K562 (cell line): ENCODE results near the gene CCDC82. TPM values are rescaled to one million over a fixed set of nuclear protein-coding genes. Genes with fewer than 3 reads are reported as not detected.

Experiments used
- DACH1 ChIP-seq: fragments of 450-650 bp; IDR thresholded peaks from 2 replicates; pipeline ENCODE4 v1.6.1; 2018; ENCODE audit not compliant: partially characterized antibody
- ETS2 ChIP-seq: IDR thresholded peaks from 2 replicates; pipeline ENCODE4 v1.6.1; 2016; ENCODE audit warnings: borderline replicate concordance, missing genetic modification characterization, mild to moderate bottlenecking, moderate library complexity, missing compliant biosample characterization; ENCODE audit not compliant: poor library complexity, severe bottlenecking
- HDAC6 ChIP-seq: IDR thresholded peaks from 2 replicates; pipeline ENCODE4 v1.6.1; 2012; ENCODE audit warnings: low read depth, mild to moderate bottlenecking, control low read depth, inconsistent platforms, low read length, moderate library complexity
- MAFK ChIP-seq: IDR thresholded peaks from 2 replicates; pipeline ENCODE4 v1.6.1; 2011; ENCODE audit warnings: low read length, improper control_type of control experiment
- MECOM ChIP-seq: fragments of 250-450 bp; sonication (Bioruptor Pico); IDR thresholded peaks from 2 replicates; pipeline ENCODE4 v1.8.0; 2022; ENCODE audit warnings: inconsistent platforms
- MEIS2 ChIP-seq: fragments of 450-650 bp; IDR thresholded peaks from 2 replicates; pipeline ENCODE4 v1.6.1; 2014; ENCODE audit warnings: mild to moderate bottlenecking; ENCODE audit not compliant: partially characterized antibody
- POLR2AphosphoS5 ChIP-seq: IDR thresholded peaks from 2 replicates; pipeline ENCODE4 v1.6.1; 2011; ENCODE audit warnings: mild to moderate bottlenecking, low read depth, low read length, moderate library complexity; ENCODE audit not compliant: control insufficient read depth, insufficient read depth
- PTRF ChIP-seq: fragments of 450-650 bp; IDR thresholded peaks from 2 replicates; pipeline ENCODE4 v1.6.1; 2016; ENCODE audit warnings: mild to moderate bottlenecking, missing genetic modification characterization, missing compliant biosample characterization
- STAT5A ChIP-seq: IDR thresholded peaks from 2 replicates; pipeline ENCODE4 v1.6.1; 2012; ENCODE audit warnings: low read length, inconsistent platforms, borderline replicate concordance
- TFAM ChIP-seq: fragments of 250-450 bp; sonication (Bioruptor Pico); conservative IDR thresholded peaks from 2 replicates; pipeline ENCODE4 v1.5.0; 2021; ENCODE audit warnings: mild to moderate bottlenecking, moderate library complexity
- TGIF2 ChIP-seq: sonication (generic); formaldehyde crosslinking; IDR thresholded peaks from 2 replicates; pipeline ENCODE4 v1.8.1; 2022; ENCODE audit warnings: mild to moderate bottlenecking, missing genetic modification reagents, moderate library complexity
- ZKSCAN8 ChIP-seq: fragments of 200-800 bp; sonication (Bioruptor generic); IDR thresholded peaks from 2 replicates; pipeline ENCODE4 v1.6.1; 2016; ENCODE audit warnings: missing genetic modification characterization, missing compliant biosample characterization
- ZNF668 ChIP-seq: fragments of 250-450 bp; sonication (Bioruptor Pico); IDR thresholded peaks from 2 replicates; pipeline ENCODE4 v1.8.0; 2022; ENCODE audit warnings: mild to moderate bottlenecking, inconsistent platforms
- ZSCAN32 ChIP-seq: fragments of 450-650 bp; formaldehyde crosslinking; IDR thresholded peaks from 2 replicates; pipeline ENCODE4 v1.4.0; 2020; ENCODE audit warnings: mild to moderate bottlenecking, moderate library complexity
- polyA plus RNA-seq, 8 experiments: library from polyadenylated mRNA; depleted of rRNA in 4 of 8; stranded (reverse) in 5 of 8; unstranded in 3 of 8; fragments of >200 nt; fragmentation: Nextera tagmentation in 2 of 8; fragmentation: Illumina TruSeq in 1 of 8; extraction: Ambion mirVana in 2 of 8; extraction: Trizol in 1 of 8; gene quantifications; 2 replicates each; pipeline versions ENCODE4 v1.2.1 to v1.2.3, GENCODE V29; 2011 to 2014; ENCODE audit warnings: inconsistent platforms in 1 of 8, missing spikeins in 1 of 8
- total RNA-seq, 7 experiments: library from RNA; depleted of rRNA in 6 of 7; stranded (reverse); fragments of >200 nt in 6 of 7; fragmentation: Illumina TruSeq in 2 of 7; extraction: Trizol in 2 of 7; gene quantifications; 2 replicates each; pipeline versions ENCODE4 v1.2.1 to v1.2.3, GENCODE V29; 2011 to 2021; ENCODE audit warnings: low replicate concordance in 1 of 7
- TF ChIP-seq, protein P1 (sequence below): fragments of 250-450 bp; sonication (Bioruptor Pico); IDR thresholded peaks from 2 replicates; pipeline ENCODE4 v1.8.0; 2021; ENCODE audit warnings: borderline replicate concordance, mild to moderate bottlenecking, moderate library complexity; ENCODE audit not compliant: poor library complexity, severe bottlenecking
- TF ChIP-seq, protein P2 (sequence below): sonication (generic); formaldehyde crosslinking; IDR thresholded peaks from 2 replicates; pipeline ENCODE4 v1.8.0; 2022; ENCODE audit warnings: mild to moderate bottlenecking, missing genetic modification reagents, borderline replicate concordance
- TF ChIP-seq, protein P3 (sequence below), 2 experiments: fragments of 450-650 bp; IDR thresholded peaks; 2 replicates each; pipeline ENCODE4 v1.6.1; 2016
- TF ChIP-seq, protein P4 (sequence below): fragments of 450-650 bp; IDR thresholded peaks from 2 replicates; pipeline ENCODE4 v1.6.1; 2017; ENCODE audit warnings: antibody characterized with exemption
- TF ChIP-seq, protein P5 (sequence below), 3 experiments: IDR thresholded peaks in 2 of 3; conservative IDR thresholded peaks in 1 of 3; 2 replicates each; pipeline ENCODE4 v1.5.1; 2011 to 2012; ENCODE audit warnings: low read length in 3 of 3, mild to moderate bottlenecking in 3 of 3, control low read depth in 2 of 3, improper control_type of control experiment in 1 of 3, inconsistent platforms in 1 of 3, low read depth in 1 of 3, mixed read lengths in 1 of 3, moderate library complexity in 1 of 3; ENCODE audit not compliant: insufficient read depth in 2 of 3

CCDC82 gene
- total and polyA plus RNA-seq, 9 of the 15 experiments (the other 6 are each of a cell fraction or from before 2014, with no cell fraction given) = 12.5 to 51.3 (median 24.5) TPM

DNA sequence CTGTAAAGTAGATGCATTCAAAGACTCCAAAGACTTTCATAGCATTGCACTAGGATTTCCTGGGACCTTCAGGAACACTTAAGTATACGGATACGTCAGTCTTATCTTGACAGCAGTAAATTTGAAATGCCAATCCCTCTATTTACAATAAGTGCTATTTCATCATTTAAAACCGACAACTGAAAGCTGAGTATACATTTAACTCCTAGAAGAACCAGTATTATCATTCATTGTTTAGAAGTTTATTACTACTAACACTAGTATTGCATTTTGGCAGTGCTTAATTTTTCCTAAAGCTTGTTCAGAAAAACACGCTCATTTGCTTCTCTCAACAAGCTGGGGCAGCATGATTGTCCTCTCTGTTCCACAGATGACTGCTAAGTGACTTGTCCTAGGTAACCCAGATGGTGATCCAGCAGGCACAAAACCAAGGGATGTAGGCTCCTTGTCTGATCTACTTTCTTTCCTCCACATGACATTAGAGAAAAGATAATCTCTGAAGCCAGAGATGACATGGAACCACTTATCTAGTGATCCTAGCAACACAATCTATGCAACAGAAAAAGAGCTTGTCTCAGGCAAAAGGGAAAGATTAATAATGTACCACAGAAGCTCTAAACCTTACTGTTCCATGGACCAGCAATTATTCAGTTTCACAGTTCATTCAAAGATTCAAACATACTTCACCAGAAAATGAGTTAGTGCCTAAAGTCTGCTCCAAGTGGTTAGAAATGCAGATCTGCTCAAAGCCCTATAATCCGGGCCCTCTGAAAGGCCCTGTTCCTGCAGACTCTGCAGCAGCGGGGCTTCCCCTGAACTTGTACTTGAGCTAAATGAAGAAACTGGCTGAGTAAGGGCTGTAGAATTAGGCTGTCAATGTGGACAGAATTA is 51.9 kb downstream of the CCDC82 start (continued):
- TF ChIP-seq DACH1 (no peak), PTRF (tag) (no peak), TFAM (CRISPR knock-in tag) (no peak), STAT5A (peak; percentile 19; the same call in 1 of the 2 replicates), ZSCAN32 (no peak), POLR2AphosphoS5 (0 out of 2 replicates have a peak, but pooled peaks have one; percentile 27), MEIS2 (peak; percentile 98), MECOM (CRISPR knock-in tag) (0 out of 2 replicates have a peak, but pooled peaks have one; percentile 36), ZKSCAN8 (no peak), MAFK (no peak), ZNF668 (CRISPR knock-in tag) (0 out of 2 replicates have a peak, but pooled peaks have one; percentile 42), TGIF2 (no peak), HDAC6 (no peak), ETS2 (no peak)
- TF ChIP-seq, protein P1, sequence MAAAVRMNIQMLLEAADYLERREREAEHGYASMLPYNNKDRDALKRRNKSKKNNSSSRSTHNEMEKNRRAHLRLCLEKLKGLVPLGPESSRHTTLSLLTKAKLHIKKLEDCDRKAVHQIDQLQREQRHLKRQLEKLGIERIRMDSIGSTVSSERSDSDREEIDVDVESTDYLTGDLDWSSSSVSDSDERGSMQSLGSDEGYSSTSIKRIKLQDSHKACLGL (CRISPR knock-in tag) = no peak
- TF ChIP-seq, protein P2, sequence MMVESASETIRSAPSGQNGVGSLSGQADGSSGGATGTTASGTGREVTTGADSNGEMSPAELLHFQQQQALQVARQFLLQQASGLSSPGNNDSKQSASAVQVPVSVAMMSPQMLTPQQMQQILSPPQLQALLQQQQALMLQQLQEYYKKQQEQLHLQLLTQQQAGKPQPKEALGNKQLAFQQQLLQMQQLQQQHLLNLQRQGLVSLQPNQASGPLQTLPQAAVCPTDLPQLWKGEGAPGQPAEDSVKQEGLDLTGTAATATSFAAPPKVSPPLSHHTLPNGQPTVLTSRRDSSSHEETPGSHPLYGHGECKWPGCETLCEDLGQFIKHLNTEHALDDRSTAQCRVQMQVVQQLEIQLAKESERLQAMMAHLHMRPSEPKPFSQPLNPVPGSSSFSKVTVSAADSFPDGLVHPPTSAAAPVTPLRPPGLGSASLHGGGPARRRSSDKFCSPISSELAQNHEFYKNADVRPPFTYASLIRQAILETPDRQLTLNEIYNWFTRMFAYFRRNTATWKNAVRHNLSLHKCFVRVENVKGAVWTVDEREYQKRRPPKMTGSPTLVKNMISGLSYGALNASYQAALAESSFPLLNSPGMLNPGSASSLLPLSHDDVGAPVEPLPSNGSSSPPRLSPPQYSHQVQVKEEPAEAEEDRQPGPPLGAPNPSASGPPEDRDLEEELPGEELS (CRISPR knock-in tag) = no peak
- TF ChIP-seq, protein P3, sequence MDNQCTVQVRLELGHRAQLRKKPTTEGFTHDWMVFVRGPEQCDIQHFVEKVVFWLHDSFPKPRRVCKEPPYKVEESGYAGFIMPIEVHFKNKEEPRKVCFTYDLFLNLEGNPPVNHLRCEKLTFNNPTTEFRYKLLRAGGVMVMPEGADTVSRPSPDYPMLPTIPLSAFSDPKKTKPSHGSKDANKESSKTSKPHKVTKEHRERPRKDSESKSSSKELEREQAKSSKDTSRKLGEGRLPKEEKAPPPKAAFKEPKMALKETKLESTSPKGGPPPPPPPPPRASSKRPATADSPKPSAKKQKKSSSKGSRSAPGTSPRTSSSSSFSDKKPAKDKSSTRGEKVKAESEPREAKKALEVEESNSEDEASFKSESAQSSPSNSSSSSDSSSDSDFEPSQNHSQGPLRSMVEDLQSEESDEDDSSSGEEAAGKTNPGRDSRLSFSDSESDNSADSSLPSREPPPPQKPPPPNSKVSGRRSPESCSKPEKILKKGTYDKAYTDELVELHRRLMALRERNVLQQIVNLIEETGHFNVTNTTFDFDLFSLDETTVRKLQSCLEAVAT (IDR thresholded peaks at IDR 0.05) = no peak
- TF ChIP-seq, protein P4, sequence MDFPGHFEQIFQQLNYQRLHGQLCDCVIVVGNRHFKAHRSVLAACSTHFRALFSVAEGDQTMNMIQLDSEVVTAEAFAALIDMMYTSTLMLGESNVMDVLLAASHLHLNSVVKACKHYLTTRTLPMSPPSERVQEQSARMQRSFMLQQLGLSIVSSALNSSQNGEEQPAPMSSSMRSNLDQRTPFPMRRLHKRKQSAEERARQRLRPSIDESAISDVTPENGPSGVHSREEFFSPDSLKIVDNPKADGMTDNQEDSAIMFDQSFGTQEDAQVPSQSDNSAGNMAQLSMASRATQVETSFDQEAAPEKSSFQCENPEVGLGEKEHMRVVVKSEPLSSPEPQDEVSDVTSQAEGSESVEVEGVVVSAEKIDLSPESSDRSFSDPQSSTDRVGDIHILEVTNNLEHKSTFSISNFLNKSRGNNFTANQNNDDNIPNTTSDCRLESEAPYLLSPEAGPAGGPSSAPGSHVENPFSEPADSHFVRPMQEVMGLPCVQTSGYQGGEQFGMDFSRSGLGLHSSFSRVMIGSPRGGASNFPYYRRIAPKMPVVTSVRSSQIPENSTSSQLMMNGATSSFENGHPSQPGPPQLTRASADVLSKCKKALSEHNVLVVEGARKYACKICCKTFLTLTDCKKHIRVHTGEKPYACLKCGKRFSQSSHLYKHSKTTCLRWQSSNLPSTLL = no peak
- TF ChIP-seq, protein P5, sequence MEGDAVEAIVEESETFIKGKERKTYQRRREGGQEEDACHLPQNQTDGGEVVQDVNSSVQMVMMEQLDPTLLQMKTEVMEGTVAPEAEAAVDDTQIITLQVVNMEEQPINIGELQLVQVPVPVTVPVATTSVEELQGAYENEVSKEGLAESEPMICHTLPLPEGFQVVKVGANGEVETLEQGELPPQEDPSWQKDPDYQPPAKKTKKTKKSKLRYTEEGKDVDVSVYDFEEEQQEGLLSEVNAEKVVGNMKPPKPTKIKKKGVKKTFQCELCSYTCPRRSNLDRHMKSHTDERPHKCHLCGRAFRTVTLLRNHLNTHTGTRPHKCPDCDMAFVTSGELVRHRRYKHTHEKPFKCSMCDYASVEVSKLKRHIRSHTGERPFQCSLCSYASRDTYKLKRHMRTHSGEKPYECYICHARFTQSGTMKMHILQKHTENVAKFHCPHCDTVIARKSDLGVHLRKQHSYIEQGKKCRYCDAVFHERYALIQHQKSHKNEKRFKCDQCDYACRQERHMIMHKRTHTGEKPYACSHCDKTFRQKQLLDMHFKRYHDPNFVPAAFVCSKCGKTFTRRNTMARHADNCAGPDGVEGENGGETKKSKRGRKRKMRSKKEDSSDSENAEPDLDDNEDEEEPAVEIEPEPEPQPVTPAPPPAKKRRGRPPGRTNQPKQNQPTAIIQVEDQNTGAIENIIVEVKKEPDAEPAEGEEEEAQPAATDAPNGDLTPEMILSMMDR (IDR thresholded peaks at IDR 0.05 in 2 of 3, conservative IDR thresholded peaks at IDR 0.05 in 1 of 3; ENCODE audit: insufficient read depth in 2 of 3, low read depth in 1 of 3, low read length in 3 of 3) = no peak
